Colonic mucosa (tissue), 4 donors: Measurements from ENCODE around the gene NEK10. TPM values are rescaled to one million over a fixed set of nuclear protein-coding genes. Genes with fewer than 3 reads are reported as not detected.
"Not testable (repeated sequence)": the region's sequence is repeated elsewhere in the genome, so short reads cannot be mapped to it uniquely, and the experiment has no call there.

Source experiments
- DNase-seq: peaks from one replicate; pipeline ENCODE4 v3.0.0-alpha.2; 2020
- H3K27ac ChIP-seq: fragments of 200-600 bp; one replicate; pipeline ENCODE4 v1.8.0; 2021
- H3K27me3 ChIP-seq: fragments of 200-600 bp; one replicate; pipeline ENCODE4 v1.8.0; 2021
- H3K36me3 ChIP-seq: fragments of 200-600 bp; one replicate; pipeline ENCODE4 v1.8.0; 2021
- H3K4me1 ChIP-seq: fragments of 200-600 bp; one replicate; pipeline ENCODE4 v1.8.0; 2021; ENCODE audit warnings: mild to moderate bottlenecking
- H3K4me3 ChIP-seq: fragments of 200-600 bp; one replicate; pipeline ENCODE4 v1.8.0; 2021
- H3K9ac ChIP-seq, 2 donors: one replicate each; pipeline ENCODE4 v1.7.0; 2013; ENCODE audit warnings: control low read depth in 2 of 2, low read depth in 2 of 2, low read length in 2 of 2
- H3K9me3 ChIP-seq: fragments of 200-600 bp; one replicate; pipeline ENCODE4 v1.8.0; 2021
- intact Hi-C: fragments of 100-400 bp; cut with DNase I; formaldehyde crosslinking; loops from one replicate; pipeline ENCODE4 v1.14.1; 2022
- total RNA-seq, 2 donors: library from RNA; stranded (reverse); fragmentation: NEBNext Ultra II Directional in 1 of 2; extraction: Animal tissue kit (Norgen Biotek cat#: 25700) in 1 of 2; gene quantifications; one replicate each; pipeline ENCODE4 v1.2.1, GENCODE V29; 2021
- TF ChIP-seq, protein P1 (sequence below): fragments of 200-600 bp; IDR thresholded peaks from one replicate; pipeline ENCODE4 v1.8.0; 2022; ENCODE audit warnings: antibody characterized with exemption, mild to moderate bottlenecking
- donor health status: healthy.
- donor health status: DM: no; HTN: no; CAD: no.
- donor health status: DM: no; HTN: no; CAD: no.

The NEK10 gene
- total RNA-seq, 2 donors from 2014 or later: 0.67 to 0.88 TPM

DNA sequence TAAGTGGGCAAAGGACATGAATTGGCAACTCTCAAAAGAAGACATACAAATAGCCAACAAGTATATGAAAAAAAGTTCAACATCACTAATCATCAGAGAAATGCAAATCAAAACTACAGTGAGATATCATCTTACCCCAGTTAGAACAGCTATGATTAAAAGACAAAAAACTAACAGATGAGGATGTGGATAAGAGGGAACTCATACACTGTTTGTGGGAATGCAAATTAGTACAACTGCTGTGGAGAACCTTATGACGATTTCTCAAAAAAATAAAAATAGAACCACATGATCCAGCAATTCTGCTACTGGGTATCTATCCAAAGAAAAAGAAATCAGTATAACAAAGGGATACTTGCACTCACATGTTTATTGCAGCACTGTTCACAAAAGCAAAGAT, 28.6 kb downstream of the NEK10 start:
- intact Hi-C loops: no loop called here
- TF ChIP-seq, protein P1, sequence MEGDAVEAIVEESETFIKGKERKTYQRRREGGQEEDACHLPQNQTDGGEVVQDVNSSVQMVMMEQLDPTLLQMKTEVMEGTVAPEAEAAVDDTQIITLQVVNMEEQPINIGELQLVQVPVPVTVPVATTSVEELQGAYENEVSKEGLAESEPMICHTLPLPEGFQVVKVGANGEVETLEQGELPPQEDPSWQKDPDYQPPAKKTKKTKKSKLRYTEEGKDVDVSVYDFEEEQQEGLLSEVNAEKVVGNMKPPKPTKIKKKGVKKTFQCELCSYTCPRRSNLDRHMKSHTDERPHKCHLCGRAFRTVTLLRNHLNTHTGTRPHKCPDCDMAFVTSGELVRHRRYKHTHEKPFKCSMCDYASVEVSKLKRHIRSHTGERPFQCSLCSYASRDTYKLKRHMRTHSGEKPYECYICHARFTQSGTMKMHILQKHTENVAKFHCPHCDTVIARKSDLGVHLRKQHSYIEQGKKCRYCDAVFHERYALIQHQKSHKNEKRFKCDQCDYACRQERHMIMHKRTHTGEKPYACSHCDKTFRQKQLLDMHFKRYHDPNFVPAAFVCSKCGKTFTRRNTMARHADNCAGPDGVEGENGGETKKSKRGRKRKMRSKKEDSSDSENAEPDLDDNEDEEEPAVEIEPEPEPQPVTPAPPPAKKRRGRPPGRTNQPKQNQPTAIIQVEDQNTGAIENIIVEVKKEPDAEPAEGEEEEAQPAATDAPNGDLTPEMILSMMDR: no peak

DNA sequence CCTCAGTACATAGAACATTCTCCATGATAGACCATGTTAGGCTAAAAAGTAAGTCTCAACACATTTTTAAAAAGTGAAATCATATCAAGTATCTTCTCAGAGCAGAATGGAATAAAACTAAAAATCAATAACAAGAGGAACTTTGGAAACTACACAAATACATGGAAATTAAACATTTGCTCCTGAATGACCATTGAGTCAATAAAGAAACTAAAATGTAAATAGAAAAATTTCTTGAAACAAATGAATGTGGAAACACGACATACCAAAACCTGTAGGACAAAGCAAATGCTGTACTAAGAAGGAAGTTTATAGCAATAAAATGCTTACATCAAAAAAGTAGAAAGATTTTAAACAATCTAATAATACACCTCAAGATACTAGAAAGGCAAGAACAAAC, 33.6 kb downstream of the NEK10 start:
- H3K9me3 ChIP-seq: no peaks in the 10 kb centered on the region
- intact Hi-C loops: no loop called here
- no peak overlapping the region for H3K4me3 ChIP-seq
- TF ChIP-seq, protein P1: no peak
- H3K36me3 ChIP-seq: no peaks in the 10 kb centered on the region
- no peaks in the 10 kb centered on the region for H3K27me3 ChIP-seq
- no peaks in the 10 kb centered on the region for H3K4me1 ChIP-seq
- DNase-seq: no peak
- H3K9ac ChIP-seq: no peak overlapping the region
- no peak overlapping the region for H3K27ac ChIP-seq

More for the DNA sequence above, 28.6 kb downstream of the NEK10 start:
- Histone ChIP-seq H3K4me1 (no peaks in the 10 kb centered on the region), H3K9me3 (no peaks in the 10 kb centered on the region), H3K27ac (no peak overlapping the region), H3K36me3 (no peaks in the 10 kb centered on the region), H3K9ac (no peak overlapping the region), H3K27me3 (no peaks in the 10 kb centered on the region), H3K4me3 (no peak overlapping the region)
- DNase-seq: no peak

DNA sequence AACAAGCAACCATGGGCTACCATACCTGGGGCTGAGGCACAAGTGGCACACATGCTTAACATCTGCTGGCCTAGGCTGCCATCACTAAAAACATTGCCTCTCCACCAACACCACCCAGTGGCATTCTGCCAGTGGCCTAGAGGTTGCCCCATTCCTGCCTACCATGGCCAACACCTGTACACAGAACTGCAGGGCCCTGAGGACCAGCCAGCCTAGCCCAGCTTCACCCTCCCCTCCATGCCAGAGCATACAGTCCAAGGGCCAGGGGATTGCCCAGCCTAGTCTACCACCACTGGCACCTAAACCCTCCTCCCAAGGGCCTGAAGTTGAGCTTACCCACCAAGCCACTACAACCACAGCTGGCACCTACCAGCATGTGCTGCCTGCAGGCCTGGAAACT, 35.3 kb downstream of the NEK10 start:
- TF ChIP-seq, protein P1: no peak
- intact Hi-C loops: no loop called here
- Histone ChIP-seq H3K27ac (no peak overlapping the region), H3K27me3 (no peaks in the 10 kb centered on the region), H3K4me1 (no peaks in the 10 kb centered on the region), H3K9ac (no peak overlapping the region), H3K4me3 (no peak overlapping the region), H3K9me3 (no peaks in the 10 kb centered on the region), H3K36me3 (no peaks in the 10 kb centered on the region)
- no peak for DNase-seq

DNA sequence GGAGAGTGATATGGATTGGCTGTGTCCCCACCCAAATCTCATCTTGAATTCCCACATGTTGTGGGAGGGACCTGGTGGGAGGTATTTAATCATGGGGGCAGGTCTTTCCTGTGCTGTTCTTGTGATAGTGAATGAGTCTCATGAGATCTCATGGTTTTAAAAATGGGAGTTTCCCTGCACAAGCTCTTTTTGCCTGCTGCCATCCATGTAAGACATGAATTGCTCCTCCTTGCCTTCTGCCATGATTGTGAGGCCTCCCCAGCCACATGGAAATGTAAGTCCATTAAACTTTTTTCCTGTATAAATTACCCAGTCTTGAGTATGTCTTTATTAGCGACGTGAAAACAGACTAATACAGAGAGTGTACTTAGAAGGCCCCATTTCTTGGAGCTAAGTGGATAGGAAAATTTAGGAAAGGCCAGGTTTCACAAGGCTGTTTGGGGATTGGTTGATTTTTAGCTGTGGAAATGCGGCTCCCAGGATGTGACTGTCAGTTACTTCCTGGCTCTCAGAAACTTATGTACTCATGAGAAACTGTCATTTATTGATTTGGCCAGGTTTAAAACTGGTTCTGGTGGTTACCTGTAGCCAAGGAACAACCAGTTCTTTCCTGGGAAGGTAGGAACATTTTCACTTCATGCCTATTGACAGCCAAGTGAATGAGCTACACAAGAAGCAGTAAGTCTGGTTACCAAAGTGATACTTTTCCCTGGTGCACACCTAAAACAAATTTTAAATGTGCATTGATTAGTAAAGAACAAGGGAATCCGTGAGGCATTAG, 40.0 kb downstream of the NEK10 start:
- DNase-seq, intact Hi-C loops: not testable (repeated sequence)

DNA sequence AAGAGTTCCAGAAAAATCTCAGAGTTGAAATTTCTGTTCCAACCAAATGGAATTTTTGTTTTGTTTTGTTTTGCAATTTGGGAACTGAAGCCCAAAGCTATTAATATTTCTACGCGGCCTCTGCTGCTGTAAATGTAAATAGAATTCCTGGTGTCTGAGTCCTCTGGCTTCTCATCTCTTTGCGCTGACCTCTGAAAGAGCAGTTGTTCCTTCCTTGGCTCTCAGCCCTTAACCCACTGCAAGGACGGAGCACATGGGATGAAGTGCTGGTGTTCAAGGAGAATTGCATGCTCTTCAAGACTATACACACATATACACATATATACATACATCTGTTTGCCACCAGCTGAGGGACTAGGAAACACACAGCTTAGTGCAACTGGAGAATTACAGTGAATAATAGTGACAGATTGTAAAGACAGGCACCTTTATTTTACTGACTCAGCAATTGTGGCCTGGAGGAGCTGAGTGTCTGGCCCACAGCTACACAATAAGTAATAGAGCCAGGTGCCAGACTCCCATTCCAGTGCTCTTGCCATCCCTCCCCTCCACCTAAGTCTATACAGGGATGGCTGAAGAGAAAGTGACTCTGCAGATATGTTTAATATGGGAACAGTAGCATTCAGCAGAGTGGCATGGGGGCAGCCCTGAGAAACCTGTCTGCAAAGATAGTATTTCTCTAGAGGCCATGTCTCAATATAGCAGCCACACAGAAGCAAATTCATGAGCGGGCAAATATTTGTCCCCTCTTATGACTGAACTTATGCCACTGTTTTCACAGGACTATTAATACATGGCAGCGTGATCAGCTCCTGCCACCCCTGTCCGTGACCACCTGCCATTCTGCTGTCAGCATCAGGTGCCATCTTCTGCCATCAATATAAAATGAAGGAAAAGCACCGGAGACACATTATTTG, 42.3 kb downstream of the NEK10 start:
- H3K36me3 ChIP-seq: no peaks in the 10 kb centered on the region
- H3K4me1 ChIP-seq: no peaks in the 10 kb centered on the region
- no peak overlapping the region for H3K9ac ChIP-seq
- no peak overlapping the region for H3K4me3 ChIP-seq
- TF ChIP-seq, protein P1: no peak
- no peaks in the 10 kb centered on the region for H3K27me3 ChIP-seq
- H3K9me3 ChIP-seq: no peaks in the 10 kb centered on the region
- intact Hi-C loops: no loop called here
- peak overlapping the region; percentile 40 for H3K27ac ChIP-seq
- no peak for DNase-seq

More for the DNA sequence above, 40.0 kb downstream of the NEK10 start:
- H3K4me3 ChIP-seq, H3K27me3 ChIP-seq, H3K27ac ChIP-seq, H3K4me1 ChIP-seq, H3K9me3 ChIP-seq, H3K9ac ChIP-seq, H3K36me3 ChIP-seq: not testable (repeated sequence)
